ENCODE results near the gene SLC35F4. TPM values are rescaled to one million over a fixed set of nuclear protein-coding genes. Genes with fewer than 3 reads are reported as not detected.

The SLC35F4 gene
- total RNA-seq, 2 donors from 2014 or later = not detected

DNA sequence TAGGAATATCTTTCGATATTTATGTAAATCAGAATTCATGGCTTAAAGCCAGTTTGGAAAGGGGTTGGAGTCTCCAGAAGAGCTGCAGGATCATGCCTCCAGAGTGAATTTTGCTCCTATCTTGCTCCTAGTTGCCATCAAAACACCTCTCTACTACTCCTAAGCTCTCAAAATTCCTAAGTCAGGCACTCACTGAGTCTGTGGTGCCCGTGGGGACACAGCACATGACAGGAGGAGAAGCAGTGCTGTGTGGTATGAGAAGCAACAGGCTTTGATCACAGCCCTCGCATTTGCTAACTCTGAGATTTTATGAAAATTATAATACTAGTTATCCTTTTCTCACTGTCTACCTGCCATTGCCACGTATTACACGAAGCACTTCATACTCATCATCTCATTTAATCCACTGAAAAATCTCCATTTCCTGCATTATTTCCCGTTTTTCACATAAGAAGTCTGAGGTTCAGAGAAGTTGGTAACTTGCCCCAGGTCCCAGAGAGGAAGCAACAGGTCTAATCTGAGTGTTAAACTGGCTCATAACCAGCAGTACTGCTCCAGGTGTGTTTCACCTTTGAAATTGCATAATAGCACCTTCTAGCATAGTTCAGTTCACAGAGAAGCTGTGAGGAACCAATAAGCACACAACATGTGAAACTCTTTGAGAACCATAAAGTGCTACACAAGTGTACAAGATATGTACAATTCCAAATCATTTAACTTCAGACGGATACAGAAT lies 33.1 kb upstream of the SLC35F4 start:
- no peaks in the 10 kb centered on the region for H3K36me3 Mint-ChIP-seq (ENCODE audit: low read depth)

DNA sequence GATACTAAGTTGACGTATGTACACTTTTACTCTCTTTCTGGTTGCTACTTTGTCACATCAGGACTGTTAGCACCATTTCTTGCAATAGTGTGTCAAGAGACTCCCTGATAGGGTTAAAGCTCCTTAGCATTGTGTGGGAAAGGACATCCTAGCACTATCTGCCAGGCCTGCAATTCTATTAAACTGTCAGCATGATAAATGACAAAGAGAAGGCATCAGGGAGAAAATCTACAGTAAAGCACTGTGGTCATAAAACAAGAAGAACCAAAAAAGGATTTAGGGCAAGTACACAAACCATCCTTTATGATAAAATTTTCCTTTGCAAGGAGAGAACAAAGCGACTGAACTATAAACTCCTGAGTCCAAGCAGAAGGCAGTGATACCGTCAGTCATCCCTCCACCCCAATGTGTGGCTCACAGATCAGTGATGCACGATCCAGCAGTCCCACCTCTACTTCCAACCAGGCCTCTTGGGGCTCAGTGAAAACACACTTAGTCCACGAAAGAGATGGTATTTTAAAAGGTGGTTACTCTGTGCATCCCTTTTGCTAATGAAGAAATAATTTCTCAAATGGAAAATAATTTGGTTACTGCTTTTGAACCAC lies 31.4 kb upstream of the SLC35F4 start:
- no peak for DNase-seq
- Mint-ChIP-seq H3K36me3 (ENCODE audit: low read depth) (no peaks in the 10 kb centered on the region), H3K4me1 (peaks cover 2% of the 10 kb centered on the region), H3K27ac (no peak overlapping the region), H3K4me3 (no peak overlapping the region), H3K9me3 (no peaks in the 10 kb centered on the region), H3K27me3 (ENCODE audit: insufficient read depth) (peaks cover 3% of the 10 kb centered on the region)
- no peaks in the 10 kb centered on the region for H3K9me3 ChIP-seq (ENCODE audit: control insufficient read depth, low read length)
- peaks cover 9% of the 10 kb centered on the region for H3K4me1 ChIP-seq (ENCODE audit: control insufficient read depth, insufficient read depth, low read length)
- no peak overlapping the region for H3K27ac ChIP-seq (ENCODE audit: low read depth, low read length)
- H3K27me3 ChIP-seq (ENCODE audit: control insufficient read depth, insufficient read depth, low read length, poor library complexity, severe bottlenecking) = no peaks in the 10 kb centered on the region
- H3K36me3 ChIP-seq (ENCODE audit: control insufficient read depth, insufficient read depth, low read length) = no peaks in the 10 kb centered on the region
- WGBS, 2 experiments (ENCODE audit: insufficient coverage in 1 of 2, insufficient read length in 1 of 2) = 78 to 92% methylated on average over 5 of the region's 5 CpGs
- no peak overlapping the region for H3K4me3 ChIP-seq (ENCODE audit: low read length)
- TF ChIP-seq, protein P1, sequence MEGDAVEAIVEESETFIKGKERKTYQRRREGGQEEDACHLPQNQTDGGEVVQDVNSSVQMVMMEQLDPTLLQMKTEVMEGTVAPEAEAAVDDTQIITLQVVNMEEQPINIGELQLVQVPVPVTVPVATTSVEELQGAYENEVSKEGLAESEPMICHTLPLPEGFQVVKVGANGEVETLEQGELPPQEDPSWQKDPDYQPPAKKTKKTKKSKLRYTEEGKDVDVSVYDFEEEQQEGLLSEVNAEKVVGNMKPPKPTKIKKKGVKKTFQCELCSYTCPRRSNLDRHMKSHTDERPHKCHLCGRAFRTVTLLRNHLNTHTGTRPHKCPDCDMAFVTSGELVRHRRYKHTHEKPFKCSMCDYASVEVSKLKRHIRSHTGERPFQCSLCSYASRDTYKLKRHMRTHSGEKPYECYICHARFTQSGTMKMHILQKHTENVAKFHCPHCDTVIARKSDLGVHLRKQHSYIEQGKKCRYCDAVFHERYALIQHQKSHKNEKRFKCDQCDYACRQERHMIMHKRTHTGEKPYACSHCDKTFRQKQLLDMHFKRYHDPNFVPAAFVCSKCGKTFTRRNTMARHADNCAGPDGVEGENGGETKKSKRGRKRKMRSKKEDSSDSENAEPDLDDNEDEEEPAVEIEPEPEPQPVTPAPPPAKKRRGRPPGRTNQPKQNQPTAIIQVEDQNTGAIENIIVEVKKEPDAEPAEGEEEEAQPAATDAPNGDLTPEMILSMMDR (conservative IDR thresholded peaks at IDR 0.05) = no peak
- no peak overlapping the region for H3K9ac ChIP-seq (ENCODE audit: extremely low read depth, low read length, poor library complexity, severe bottlenecking)

More for the DNA sequence above, 33.1 kb upstream of the SLC35F4 start:
- Histone ChIP-seq H3K4me3 (ENCODE audit: low read length) (no peak overlapping the region), H3K27ac (ENCODE audit: low read depth, low read length) (no peak overlapping the region), H3K9me3 (ENCODE audit: control insufficient read depth, low read length) (no peaks in the 10 kb centered on the region), H3K4me1 (ENCODE audit: control insufficient read depth, insufficient read depth, low read length) (peaks cover 14% of the 10 kb centered on the region), H3K9ac (ENCODE audit: extremely low read depth, low read length, poor library complexity, severe bottlenecking) (no peak overlapping the region), H3K36me3 (ENCODE audit: control insufficient read depth, insufficient read depth, low read length) (no peaks in the 10 kb centered on the region), H3K27me3 (ENCODE audit: control insufficient read depth, insufficient read depth, low read length, poor library complexity, severe bottlenecking) (no peaks in the 10 kb centered on the region)
- Mint-ChIP-seq H3K9me3 (no peaks in the 10 kb centered on the region), H3K4me1 (peaks cover 13% of the 10 kb centered on the region), H3K4me3 (no peak overlapping the region), H3K27me3 (ENCODE audit: insufficient read depth) (peaks cover 3% of the 10 kb centered on the region), H3K27ac (no peak overlapping the region)
- WGBS, 2 experiments (ENCODE audit: insufficient coverage in 1 of 2, insufficient read length in 1 of 2) = 91 to 96% methylated on average over 4 to 6 of the region's 7 CpGs
- TF ChIP-seq, protein P1 (conservative IDR thresholded peaks at IDR 0.05) = no peak
- DNase-seq = no peak

DNA sequence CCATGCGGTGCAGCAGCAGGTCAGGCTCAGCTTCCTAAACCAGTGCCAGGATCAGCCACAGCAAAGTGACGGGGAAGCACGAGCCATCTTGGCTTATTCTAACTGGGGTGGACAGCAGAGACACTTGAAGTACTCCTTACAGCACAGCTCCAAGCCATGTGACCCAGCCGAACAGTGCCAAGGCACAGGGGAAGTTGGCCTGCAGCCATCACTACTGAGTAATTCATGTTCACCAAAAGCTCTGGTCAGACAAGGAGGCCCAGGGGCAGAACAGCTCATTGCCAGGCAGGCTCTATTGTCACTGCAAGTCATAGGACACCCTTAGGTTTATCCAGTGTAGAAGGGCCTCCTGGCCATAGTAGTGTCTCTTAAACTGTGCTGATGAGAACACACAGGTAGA lies 23.4 kb upstream of the SLC35F4 start:
- no peaks in the 10 kb centered on the region for H3K9me3 ChIP-seq (ENCODE audit: control insufficient read depth, low read length)
- Mint-ChIP-seq H3K27me3 (ENCODE audit: insufficient read depth) (peaks cover 6% of the 10 kb centered on the region), H3K4me3 (no peak overlapping the region), H3K4me1 (peaks cover 4% of the 10 kb centered on the region), H3K36me3 (ENCODE audit: low read depth) (no peaks in the 10 kb centered on the region), H3K9me3 (no peaks in the 10 kb centered on the region), H3K27ac (no peak overlapping the region)
- WGBS, 2 experiments (ENCODE audit: insufficient coverage in 1 of 2, insufficient read length in 1 of 2) = 80 to 90% methylated on average over 3 to 4 of the region's 4 CpGs
- no peak overlapping the region for H3K27ac ChIP-seq (ENCODE audit: low read depth, low read length)
- no peak for DNase-seq
- H3K9ac ChIP-seq (ENCODE audit: extremely low read depth, low read length, poor library complexity, severe bottlenecking) = no peak overlapping the region
- H3K36me3 ChIP-seq (ENCODE audit: control insufficient read depth, insufficient read depth, low read length) = no peaks in the 10 kb centered on the region
- no peaks in the 10 kb centered on the region for H3K4me1 ChIP-seq (ENCODE audit: control insufficient read depth, insufficient read depth, low read length)
- no peaks in the 10 kb centered on the region for H3K27me3 ChIP-seq (ENCODE audit: control insufficient read depth, insufficient read depth, low read length, poor library complexity, severe bottlenecking)
- TF ChIP-seq, protein P1 (conservative IDR thresholded peaks at IDR 0.05) = no peak
- no peak overlapping the region for H3K4me3 ChIP-seq (ENCODE audit: low read length)
